ENCODE data around the gene KLK3. TPM values are rescaled to one million over a fixed set of nuclear protein-coding genes. Genes with fewer than 3 reads are reported as not detected.
"Not testable (repeated sequence)": the region's sequence is repeated elsewhere in the genome, so short reads cannot be mapped to it uniquely, and the experiment has no call there.

KLK3 gene
- total RNA-seq, 2 experiments from 2014 or later: not detected

GRCh38 chr19:50896089-50896590, 41.4 kb downstream of the KLK3 start:
- not testable (repeated sequence) for H3K4me3 Mint-ChIP-seq, H3K27ac Mint-ChIP-seq, DNase-seq, H3K9me3 Mint-ChIP-seq, H3K4me1 Mint-ChIP-seq, H3K36me3 Mint-ChIP-seq
- H3K27me3 Mint-ChIP-seq: peaks cover 30% of the 10 kb centered on the region

- Mint-ChIP-seq H3K27me3 (peaks cover 33% of the 10 kb centered on the region), H3K36me3 (peaks cover 2% of the 10 kb centered on the region), H3K4me3 (no peak overlapping the region), H3K4me1 (peaks cover 4% of the 10 kb centered on the region), H3K27ac (no peak overlapping the region), H3K9me3 (peaks cover 5% of the 10 kb centered on the region)
- DNase-seq: peak; percentile 36
Measured at GRCh38 chr19:50896591-50897190, 42.0 kb downstream of the KLK3 start.

GRCh38 chr19:50897191-50897607, 42.5 kb downstream of the KLK3 start:
- H3K4me1 Mint-ChIP-seq: peaks cover 4% of the 10 kb centered on the region

GRCh38 chr19:50897612-50898011, 42.9 kb downstream of the KLK3 start:
- H3K27me3 Mint-ChIP-seq: peaks cover 27% of the 10 kb centered on the region
- DNase-seq: no peak
- H3K36me3 Mint-ChIP-seq: peaks cover 2% of the 10 kb centered on the region
- no peak overlapping the region for H3K27ac Mint-ChIP-seq
- H3K4me3 Mint-ChIP-seq: no peak overlapping the region
- H3K4me1 Mint-ChIP-seq: peaks cover 4% of the 10 kb centered on the region
- H3K9me3 Mint-ChIP-seq: peaks cover 5% of the 10 kb centered on the region

More at GRCh38 chr19:50897191-50897607, 42.5 kb downstream of the KLK3 start:
- Mint-ChIP-seq H3K27me3 (peaks cover 29% of the 10 kb centered on the region), H3K9me3 (peaks cover 5% of the 10 kb centered on the region), H3K36me3 (peaks cover 2% of the 10 kb centered on the region), H3K27ac (no peak overlapping the region), H3K4me3 (no peak overlapping the region)
- no peak for DNase-seq

- H3K4me1 Mint-ChIP-seq: peaks cover 4% of the 10 kb centered on the region
- peaks cover 27% of the 10 kb centered on the region for H3K27me3 Mint-ChIP-seq
- peaks cover 5% of the 10 kb centered on the region for H3K9me3 Mint-ChIP-seq
- no peak for DNase-seq
- H3K36me3 Mint-ChIP-seq: peaks cover 2% of the 10 kb centered on the region
- no peak overlapping the region for H3K27ac Mint-ChIP-seq
- H3K4me3 Mint-ChIP-seq: no peak overlapping the region
Measured at GRCh38 chr19:50898018-50898417, 43.3 kb downstream of the KLK3 start.

- H3K36me3 Mint-ChIP-seq: peaks cover 2% of the 10 kb centered on the region
- peaks cover 4% of the 10 kb centered on the region for H3K4me1 Mint-ChIP-seq
- no peak overlapping the region for H3K27ac Mint-ChIP-seq
- DNase-seq: no peak
- peaks cover 5% of the 10 kb centered on the region for H3K9me3 Mint-ChIP-seq
- H3K4me3 Mint-ChIP-seq: no peak overlapping the region
- peaks cover 22% of the 10 kb centered on the region for H3K27me3 Mint-ChIP-seq
Measured at GRCh38 chr19:50899569-50899968, 44.9 kb downstream of the KLK3 start.

- Mint-ChIP-seq H3K36me3 (no peaks in the 10 kb centered on the region), H3K9me3 (no peaks in the 10 kb centered on the region), H3K4me1 (no peaks in the 10 kb centered on the region), H3K27me3 (peaks cover 38% of the 10 kb centered on the region), H3K27ac (no peak overlapping the region), H3K4me3 (no peak overlapping the region)
- no peak for DNase-seq
Measured at GRCh38 chr19:50902640-50903039, 47.9 kb downstream of the KLK3 start.

GRCh38 chr19:50906217-50906616, 51.5 kb downstream of the KLK3 start:
- Mint-ChIP-seq H3K4me1 (peaks cover 8% of the 10 kb centered on the region), H3K27ac (no peak overlapping the region), H3K36me3 (no peaks in the 10 kb centered on the region), H3K9me3 (no peaks in the 10 kb centered on the region), H3K27me3 (peaks cover 61% of the 10 kb centered on the region), H3K4me3 (no peak overlapping the region)
- peak; percentile 33 for DNase-seq

- H3K9me3 Mint-ChIP-seq: no peaks in the 10 kb centered on the region
Measured at GRCh38 chr19:50908336-50908735, 53.6 kb downstream of the KLK3 start.

GRCh38 chr19:50909240-50910070, 54.7 kb downstream of the KLK3 start:
- DNase-seq: peak; percentile 51
- no peaks in the 10 kb centered on the region for H3K9me3 Mint-ChIP-seq
- no peak overlapping the region for H3K4me3 Mint-ChIP-seq
- H3K27me3 Mint-ChIP-seq: peaks cover 54% of the 10 kb centered on the region
- H3K27ac Mint-ChIP-seq: no peak overlapping the region
- no peaks in the 10 kb centered on the region for H3K36me3 Mint-ChIP-seq
- H3K4me1 Mint-ChIP-seq: peaks cover 10% of the 10 kb centered on the region

More at GRCh38 chr19:50908336-50908735, 53.6 kb downstream of the KLK3 start:
- H3K27me3 Mint-ChIP-seq: peaks cover 54% of the 10 kb centered on the region
- H3K4me3 Mint-ChIP-seq: no peak overlapping the region
- H3K36me3 Mint-ChIP-seq: no peaks in the 10 kb centered on the region
- no peak for DNase-seq
- peaks cover 10% of the 10 kb centered on the region for H3K4me1 Mint-ChIP-seq
- no peak overlapping the region for H3K27ac Mint-ChIP-seq

Other genes with a start within 250 kb of the KLK3 start
- 1 to 10 TPM; 1.4 to 1.9 TPM for gene SYT3, start 215.0 kb upstream of the KLK3 start, total RNA-seq
- 1 to 10 TPM; 2.6 to 2.9 TPM for gene C19orf81, start 205.5 kb upstream of the KLK3 start, total RNA-seq
- under 1 TPM; 0.04 to 0.12 TPM for gene SHANK1, start 135.1 kb upstream of the KLK3 start, total RNA-seq
- 1 to 10 TPM; 2.2 to 3.1 TPM for gene CLEC11A, start 131.6 kb upstream of the KLK3 start, total RNA-seq
- gene GPR32, start 84.5 kb upstream of the KLK3 start, total RNA-seq: not detected
- gene ACP4, start 64.5 kb upstream of the KLK3 start, total RNA-seq: not detected
- gene KLK1, start 31.1 kb upstream of the KLK3 start, total RNA-seq: 1 to 10 TPM in 1 of 2 experiments, under 1 TPM in 1; 0.60 to 1.1 TPM
- gene KLK15, start 21.3 kb upstream of the KLK3 start, total RNA-seq: not detected
- gene KLK2, start 18.5 kb downstream of the KLK3 start, total RNA-seq: under 1 TPM; 0.38 to 0.45 TPM
- gene KLK4, start 56.5 kb downstream of the KLK3 start, total RNA-seq: not detected
- gene KLK5, start 98.1 kb downstream of the KLK3 start, total RNA-seq: not detected
- gene KLK6, start 114.7 kb downstream of the KLK3 start, total RNA-seq: not detected
- not detected for gene KLK7, start 129.0 kb downstream of the KLK3 start, total RNA-seq
- not detected for gene KLK8, start 146.7 kb downstream of the KLK3 start, total RNA-seq
- gene KLK10, start 164.8 kb downstream of the KLK3 start, total RNA-seq: not detected
- not detected for gene KLK11, start 171.7 kb downstream of the KLK3 start, total RNA-seq
- gene KLK12, start 180.1 kb downstream of the KLK3 start, total RNA-seq: not detected
- gene KLK13, start 210.2 kb downstream of the KLK3 start, total RNA-seq: not detected
- gene KLK14, start 228.0 kb downstream of the KLK3 start, total RNA-seq: under 1 TPM; 0.30 to 0.31 TPM

All from activated naive CD8-positive, alpha-beta T cell treated with anti-CD3 and anti-CD28 coated beads for 36 hours (primary cell).